Thyroid gland (tissue), 4 donors: ENCODE data around the gene SLC35F3.

Experiments used
- POLR2A ChIP-seq, 2 donors: fragments of 450-650 bp; IDR thresholded peaks; one replicate each; pipeline ENCODE4 v1.6.1; 2017; ENCODE audit warnings: antibody characterized with exemption in 2 of 2, mild to moderate bottlenecking in 2 of 2, moderate library complexity in 1 of 2
- TF ChIP-seq, protein P1 (sequence below), 6 experiments: fragments of 200-600 bp in 3 of 6; fragments of 450-650 bp in 3 of 6; sonication (generic) in 3 of 6; IDR thresholded peaks; one replicate each; pipeline ENCODE4 v1.5.1; 2016 to 2019; ENCODE audit warnings: antibody characterized with exemption in 6 of 6, mild to moderate bottlenecking in 2 of 6, inconsistent platforms in 1 of 6, moderate library complexity in 1 of 6

DNA sequence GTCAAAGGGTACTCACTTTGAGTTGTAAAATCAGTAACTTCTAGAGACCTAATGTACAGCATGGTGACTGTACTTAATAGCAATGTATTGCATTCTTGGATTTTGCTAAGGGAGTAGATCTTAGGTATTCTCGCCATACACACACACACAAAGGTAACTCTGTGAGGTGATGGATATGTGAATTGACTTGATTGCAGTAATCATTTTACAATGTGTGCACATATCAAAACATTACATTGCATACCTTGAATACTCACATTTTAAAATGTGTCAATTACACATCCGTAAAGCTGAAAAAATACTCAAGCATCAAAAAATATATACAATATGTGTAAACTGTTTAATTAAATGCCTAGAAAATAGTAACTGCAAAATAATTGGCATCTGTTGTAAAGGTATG, 86.0 kb downstream of the SLC35F3 start:
- TF ChIP-seq, protein P1, sequence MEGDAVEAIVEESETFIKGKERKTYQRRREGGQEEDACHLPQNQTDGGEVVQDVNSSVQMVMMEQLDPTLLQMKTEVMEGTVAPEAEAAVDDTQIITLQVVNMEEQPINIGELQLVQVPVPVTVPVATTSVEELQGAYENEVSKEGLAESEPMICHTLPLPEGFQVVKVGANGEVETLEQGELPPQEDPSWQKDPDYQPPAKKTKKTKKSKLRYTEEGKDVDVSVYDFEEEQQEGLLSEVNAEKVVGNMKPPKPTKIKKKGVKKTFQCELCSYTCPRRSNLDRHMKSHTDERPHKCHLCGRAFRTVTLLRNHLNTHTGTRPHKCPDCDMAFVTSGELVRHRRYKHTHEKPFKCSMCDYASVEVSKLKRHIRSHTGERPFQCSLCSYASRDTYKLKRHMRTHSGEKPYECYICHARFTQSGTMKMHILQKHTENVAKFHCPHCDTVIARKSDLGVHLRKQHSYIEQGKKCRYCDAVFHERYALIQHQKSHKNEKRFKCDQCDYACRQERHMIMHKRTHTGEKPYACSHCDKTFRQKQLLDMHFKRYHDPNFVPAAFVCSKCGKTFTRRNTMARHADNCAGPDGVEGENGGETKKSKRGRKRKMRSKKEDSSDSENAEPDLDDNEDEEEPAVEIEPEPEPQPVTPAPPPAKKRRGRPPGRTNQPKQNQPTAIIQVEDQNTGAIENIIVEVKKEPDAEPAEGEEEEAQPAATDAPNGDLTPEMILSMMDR (IDR thresholded peaks at IDR 0.05), result no peak
- no peak for TF ChIP-seq POLR2A (IDR thresholded peaks at IDR 0.05)
